Measurements from ENCODE around the gene RAD51AP1.

- TF ChIP-seq CTCF (IDR thresholded peaks at IDR 0.05; ENCODE audit: control extremely low read depth in 1 of 3, insufficient read depth in 1 of 3, low read depth in 1 of 3, low read length in 3 of 3) (peak in 2 of 3 experiments; percentile 1 to 9; a peak in 2 of 4 replicates), POLR2A (IDR thresholded peaks at IDR 0.05; ENCODE audit: control extremely low read depth in 1 of 2, low read depth in 2 of 2, low read length in 2 of 2) (no peak), GTF2F1 (IDR thresholded peaks at IDR 0.05; ENCODE audit: borderline replicate concordance, low read depth, low read length) (no peak), CHD1 (IDR thresholded peaks at IDR 0.05; ENCODE audit: low read depth, low read length) (no peak), CBX5 (IDR thresholded peaks at IDR 0.05; ENCODE audit: low read depth, low read length) (no peak), CEBPB (IDR thresholded peaks at IDR 0.05; ENCODE audit: low read depth, low read length) (no peak)
These were observed 11.7 kb upstream of the RAD51AP1 start for GRCh38 chr12:4526923-4527546.
